HepG2 (cell line): ENCODE data around the gene HPDL. TPM values are rescaled to one million over a fixed set of nuclear protein-coding genes. Genes with fewer than 3 reads are reported as not detected.

Experiments used
- ELF1 ChIP-seq: sonication (generic); formaldehyde crosslinking; IDR thresholded peaks from 2 replicates; pipeline ENCODE4 v1.4.0; 2020; ENCODE audit warnings: missing genetic modification reagents
- HNRNPH1 ChIP-seq: fragments of 200-400 bp; formaldehyde crosslinking; optimal IDR thresholded peaks from 2 replicates; pipeline ENCODE3; 2017; ENCODE audit warnings: mild to moderate bottlenecking, low read depth, low read length
- MBD4 ChIP-seq: IDR thresholded peaks from 2 replicates; pipeline ENCODE4 v1.6.1; 2012; ENCODE audit warnings: low read length, inconsistent platforms, borderline replicate concordance
- MEF2D ChIP-seq: sonication (generic); formaldehyde crosslinking; IDR thresholded peaks from 2 replicates; pipeline ENCODE4 v1.5.1; 2020; ENCODE audit warnings: mild to moderate bottlenecking, missing genetic modification reagents
- PRDM15 ChIP-seq: sonication (generic); formaldehyde crosslinking; IDR thresholded peaks from 2 replicates; pipeline ENCODE4 v1.4.0; 2020; ENCODE audit warnings: missing genetic modification reagents
- SMAD9 ChIP-seq: sonication (generic); formaldehyde crosslinking; IDR thresholded peaks from 2 replicates; pipeline ENCODE4 v1.5.1; 2020; ENCODE audit warnings: mild to moderate bottlenecking, missing genetic modification reagents
- U2AF2 ChIP-seq: fragments of 200-400 bp; formaldehyde crosslinking; IDR thresholded peaks from 2 replicates; pipeline ENCODE4 v1.6.1; 2017; ENCODE audit warnings: low read depth, mild to moderate bottlenecking, low read length
- ZFP1 ChIP-seq: IDR thresholded peaks from 2 replicates; pipeline ENCODE4 v1.6.1; 2016
- ZMAT3 ChIP-seq: sonication (generic); formaldehyde crosslinking; conservative IDR thresholded peaks from 2 replicates; pipeline ENCODE4 v1.7.0; 2021; ENCODE audit warnings: missing genetic modification reagents
- ZNF138 ChIP-seq: sonication (generic); formaldehyde crosslinking; IDR thresholded peaks from 2 replicates; pipeline ENCODE4 v1.5.0; 2020; ENCODE audit warnings: mild to moderate bottlenecking, low read depth, missing genetic modification reagents
- ZNF281 ChIP-seq: sonication (generic); formaldehyde crosslinking; IDR thresholded peaks from 2 replicates; pipeline ENCODE4 v1.4.0; 2020; ENCODE audit warnings: missing genetic modification reagents, borderline replicate concordance
- ZNF441 ChIP-seq: sonication (generic); formaldehyde crosslinking; IDR thresholded peaks from 2 replicates; pipeline ENCODE4 v1.7.0; 2021; ENCODE audit warnings: missing genetic modification reagents, borderline replicate concordance
- ZNF674 ChIP-seq: sonication (generic); formaldehyde crosslinking; IDR thresholded peaks from 2 replicates; pipeline ENCODE4 v1.5.0; 2020; ENCODE audit warnings: low read depth, mild to moderate bottlenecking, missing genetic modification reagents
- ZNF691 ChIP-seq: sonication (generic); formaldehyde crosslinking; IDR thresholded peaks from 2 replicates; pipeline ENCODE4 v1.4.0; 2020; ENCODE audit warnings: missing genetic modification reagents, low read depth, mild to moderate bottlenecking, borderline replicate concordance
- ZNF776 ChIP-seq: sonication (generic); formaldehyde crosslinking; IDR thresholded peaks from 2 replicates; pipeline ENCODE4 v1.4.0; 2020; ENCODE audit warnings: mild to moderate bottlenecking, missing genetic modification reagents
- polyA plus RNA-seq, 8 experiments: library from polyadenylated mRNA; depleted of rRNA in 3 of 8; stranded (reverse) in 7 of 8; unstranded in 1 of 8; fragments of >200 nt; fragmentation: Illumina TruSeq in 4 of 8; extraction: Trizol in 4 of 8; gene quantifications; 2 replicates each; pipeline versions ENCODE4 v1.2.1 to v1.2.3, GENCODE V29; 2011 to 2016; ENCODE audit warnings: low read depth in 4 of 8, missing spikeins in 1 of 8, mixed read lengths in 1 of 8; ENCODE audit not compliant: insufficient read depth in 1 of 8
- total RNA-seq, 5 experiments: library from RNA; depleted of rRNA; stranded (reverse); fragments of >200 nt; fragmentation: Illumina TruSeq; extraction: Trizol; gene quantifications; 2 replicates each; pipeline ENCODE4 v1.2.3, GENCODE V29; 2016; ENCODE audit warnings: low read depth in 1 of 5

Gene HPDL
- total and polyA plus RNA-seq, 2 of the 13 experiments (the other 11 are each of a cell fraction or from before 2014, with no cell fraction given): not detected

- TF ChIP-seq ZNF138 (CRISPR knock-in tag): peak; percentile 77; the same call in 1 of the 2 replicates
- TF ChIP-seq ELF1: peak; percentile 75
- TF ChIP-seq ZNF441 (CRISPR knock-in tag): peak; percentile 57; the same call in 1 of the 2 replicates
- peak; percentile 71 for TF ChIP-seq MEF2D (CRISPR knock-in tag)
- TF ChIP-seq MBD4: no peak
- no peak for TF ChIP-seq ZMAT3 (CRISPR knock-in tag)
- 0 out of 2 replicates have a peak, but pooled peaks have one; percentile 47 for TF ChIP-seq ZNF674 (CRISPR knock-in tag)
- peak; percentile 28; the same call in 1 of the 2 replicates for TF ChIP-seq ZNF281 (CRISPR knock-in tag)
- TF ChIP-seq HNRNPH1: no peak
- peak; percentile 23; the same call in 1 of the 2 replicates for TF ChIP-seq ZNF776 (CRISPR knock-in tag)
- no peak for TF ChIP-seq PRDM15 (CRISPR knock-in tag)
- TF ChIP-seq SMAD9: peak; percentile 36; the same call in 1 of the 2 replicates
- TF ChIP-seq ZNF691: no peak; the same call in 1 of the 2 replicates
- 0 out of 2 replicates have a peak, but pooled peaks have one; percentile 34 for TF ChIP-seq U2AF2
- TF ChIP-seq ZFP1 (CRISPR knock-in tag): peak; percentile 80; the same call in 1 of the 2 replicates
These were observed 23.0 kb upstream of the HPDL start (continued) for GRCh38 chr1:45303520-45304310.
